Activated naive CD8-positive, alpha-beta T cell (primary cell): ENCODE results near the gene SRSF3.
"Not testable (repeated sequence)": the region's sequence is repeated elsewhere in the genome, so short reads cannot be mapped to it uniquely, and the experiment has no call there.

ENCODE experiments used
- H3K27ac Mint-ChIP-seq: one replicate; pipeline ENCODE4 v1.8.0; 2021; ENCODE audit warnings: mixed read lengths
- H3K27me3 Mint-ChIP-seq: one replicate; pipeline ENCODE4 v1.8.0; 2021; ENCODE audit warnings: mixed read lengths
- H3K36me3 Mint-ChIP-seq: one replicate; pipeline ENCODE4 v1.8.0; 2021; ENCODE audit warnings: mixed read lengths
- H3K4me1 Mint-ChIP-seq: one replicate; pipeline ENCODE4 v1.8.0; 2021; ENCODE audit warnings: low read depth, mixed read lengths
- H3K4me3 Mint-ChIP-seq: one replicate; pipeline ENCODE4 v1.8.0; 2021; ENCODE audit warnings: mild to moderate bottlenecking, mixed read lengths
- H3K9me3 Mint-ChIP-seq: one replicate; pipeline ENCODE4 v1.8.0; 2021; ENCODE audit warnings: low read depth, mixed read lengths

Gene SRSF3

GRCh38 chr6:36607305-36607682, 13.1 kb downstream of the SRSF3 start:
- Mint-ChIP-seq H3K4me3 (peak overlapping the region; percentile 30), H3K4me1 (peaks cover 82% of the 10 kb centered on the region), H3K36me3 (peaks cover 31% of the 10 kb centered on the region), H3K27ac (peak overlapping the region; percentile 74)
- H3K27me3 Mint-ChIP-seq, H3K9me3 Mint-ChIP-seq: not testable (repeated sequence)

- Mint-ChIP-seq H3K27ac (peak overlapping the region; percentile 74), H3K36me3 (peaks cover 29% of the 10 kb centered on the region), H3K4me3 (peak overlapping the region; percentile 30), H3K9me3 (no peaks in the 10 kb centered on the region), H3K27me3 (no peaks in the 10 kb centered on the region), H3K4me1 (peaks cover 77% of the 10 kb centered on the region)
Measured at GRCh38 chr6:36607683-36608386, 13.7 kb downstream of the SRSF3 start.

GRCh38 chr6:36608788-36609563, 14.8 kb downstream of the SRSF3 start:
- Mint-ChIP-seq H3K27ac (peak overlapping the region; percentile 74), H3K4me1 (peaks cover 66% of the 10 kb centered on the region), H3K9me3 (no peaks in the 10 kb centered on the region), H3K36me3 (peaks cover 31% of the 10 kb centered on the region), H3K27me3 (no peaks in the 10 kb centered on the region), H3K4me3 (no peak overlapping the region)

- peak overlapping the region; percentile 35 for H3K4me3 Mint-ChIP-seq
- no peaks in the 10 kb centered on the region for H3K27me3 Mint-ChIP-seq
- no peaks in the 10 kb centered on the region for H3K9me3 Mint-ChIP-seq
- H3K27ac Mint-ChIP-seq, result peak overlapping the region; percentile 80
- peaks cover 25% of the 10 kb centered on the region for H3K36me3 Mint-ChIP-seq
- H3K4me1 Mint-ChIP-seq, result peaks cover 59% of the 10 kb centered on the region
Measured at GRCh38 chr6:36609582-36609981, 15.4 kb downstream of the SRSF3 start.

GRCh38 chr6:36610041-36610955, 16.1 kb downstream of the SRSF3 start:
- Mint-ChIP-seq H3K9me3 (no peaks in the 10 kb centered on the region), H3K27me3 (no peaks in the 10 kb centered on the region), H3K27ac (peak overlapping the region; percentile 89), H3K4me1 (peaks cover 56% of the 10 kb centered on the region), H3K36me3 (peaks cover 20% of the 10 kb centered on the region), H3K4me3 (no peak overlapping the region)

GRCh38 chr6:36610956-36611336, 16.8 kb downstream of the SRSF3 start:
- Mint-ChIP-seq H3K27ac (peak overlapping the region; percentile 89), H3K27me3 (no peaks in the 10 kb centered on the region), H3K9me3 (no peaks in the 10 kb centered on the region), H3K4me3 (no peak overlapping the region), H3K36me3 (peaks cover 18% of the 10 kb centered on the region), H3K4me1 (peaks cover 51% of the 10 kb centered on the region)

- peaks cover 48% of the 10 kb centered on the region for H3K4me1 Mint-ChIP-seq
- not testable (repeated sequence) for H3K4me3 Mint-ChIP-seq, H3K9me3 Mint-ChIP-seq, H3K27me3 Mint-ChIP-seq
- peaks cover 16% of the 10 kb centered on the region for H3K36me3 Mint-ChIP-seq
- H3K27ac Mint-ChIP-seq, result peak overlapping the region; percentile 89
Measured at GRCh38 chr6:36611679-36612078, 17.5 kb downstream of the SRSF3 start.

GRCh38 chr6:36612101-36612625, 18.0 kb downstream of the SRSF3 start:
- H3K4me1 Mint-ChIP-seq, result peaks cover 45% of the 10 kb centered on the region
- peaks cover 16% of the 10 kb centered on the region for H3K36me3 Mint-ChIP-seq
- H3K27me3 Mint-ChIP-seq, result no peaks in the 10 kb centered on the region
- no peak overlapping the region for H3K4me3 Mint-ChIP-seq
- H3K27ac Mint-ChIP-seq, result peak overlapping the region; percentile 17
- no peaks in the 10 kb centered on the region for H3K9me3 Mint-ChIP-seq

GRCh38 chr6:36613200-36613995, 19.2 kb downstream of the SRSF3 start:
- H3K9me3 Mint-ChIP-seq, result no peaks in the 10 kb centered on the region
- no peak overlapping the region for H3K4me3 Mint-ChIP-seq
- H3K36me3 Mint-ChIP-seq, result peaks cover 16% of the 10 kb centered on the region
- H3K4me1 Mint-ChIP-seq, result peaks cover 33% of the 10 kb centered on the region
- H3K27ac Mint-ChIP-seq, result peak overlapping the region; percentile 77
- no peaks in the 10 kb centered on the region for H3K27me3 Mint-ChIP-seq

- Mint-ChIP-seq H3K4me3 (no peak overlapping the region), H3K9me3 (no peaks in the 10 kb centered on the region), H3K27me3 (no peaks in the 10 kb centered on the region), H3K4me1 (peaks cover 17% of the 10 kb centered on the region), H3K36me3 (peaks cover 14% of the 10 kb centered on the region), H3K27ac (peak overlapping the region; percentile 30)
Measured at GRCh38 chr6:36615018-36615761, 21.0 kb downstream of the SRSF3 start.

- Mint-ChIP-seq H3K9me3 (no peaks in the 10 kb centered on the region), H3K36me3 (peaks cover 2% of the 10 kb centered on the region), H3K4me3 (no peak overlapping the region), H3K4me1 (peaks cover 6% of the 10 kb centered on the region), H3K27me3 (no peaks in the 10 kb centered on the region), H3K27ac (peak overlapping the region; percentile 34)
Measured at GRCh38 chr6:36616893-36617521, 22.8 kb downstream of the SRSF3 start.

- no peaks in the 10 kb centered on the region for H3K9me3 Mint-ChIP-seq
- no peak overlapping the region for H3K4me3 Mint-ChIP-seq
- H3K27ac Mint-ChIP-seq, result no peak overlapping the region
- H3K4me1 Mint-ChIP-seq, result peaks cover 16% of the 10 kb centered on the region
- H3K36me3 Mint-ChIP-seq, result no peaks in the 10 kb centered on the region
- H3K27me3 Mint-ChIP-seq, result no peaks in the 10 kb centered on the region
Measured at GRCh38 chr6:36618366-36619355, 24.5 kb downstream of the SRSF3 start.
